ENCODE results near the gene MMP1.

The MMP1 gene

GRCh38 chr11:102806296-102806695, 8.3 kb upstream of the MMP1 start:
- DNase-seq (ENCODE audit: low read depth in 2 of 2): no peak

GRCh38 chr11:102802341-102802740, 4.4 kb upstream of the MMP1 start:
- DNase-seq (ENCODE audit: low read depth in 2 of 2): no peak

GRCh38 chr11:102800767-102801166, 2.8 kb upstream of the MMP1 start:
- DNase-seq (ENCODE audit: low read depth in 2 of 2): no peak

GRCh38 chr11:102799681-102800340, 1.9 kb upstream of the MMP1 start:
- DNase-seq (ENCODE audit: low read depth in 2 of 2): no peak

GRCh38 chr11:102794382-102794781, 3.6 kb downstream of the MMP1 start:
- DNase-seq (ENCODE audit: low read depth in 2 of 2): no peak

- no peak for DNase-seq (ENCODE audit: low read depth in 2 of 2)
These were observed 4.2 kb downstream of the MMP1 start for GRCh38 chr11:102793677-102794290.

GRCh38 chr11:102792604-102793003, 5.4 kb downstream of the MMP1 start:
- no peak for DNase-seq (ENCODE audit: low read depth in 2 of 2)

GRCh38 chr11:102791271-102792036, 6.5 kb downstream of the MMP1 start:
- no peak for DNase-seq (ENCODE audit: low read depth in 2 of 2)

GRCh38 chr11:102788334-102788995, 9.5 kb downstream of the MMP1 start:
- DNase-seq (ENCODE audit: low read depth in 2 of 2): no peak

- no peak for DNase-seq (ENCODE audit: low read depth in 2 of 2)
These were observed 13.6 kb downstream of the MMP1 start for GRCh38 chr11:102784380-102784779.

- no peak for DNase-seq (ENCODE audit: low read depth in 2 of 2)
These were observed 14.2 kb downstream of the MMP1 start for GRCh38 chr11:102783720-102784119.

- no peak for DNase-seq (ENCODE audit: low read depth in 2 of 2)
These were observed 14.9 kb downstream of the MMP1 start for GRCh38 chr11:102783016-102783415.

- DNase-seq (ENCODE audit: low read depth in 2 of 2): no peak
These were observed 16.3 kb downstream of the MMP1 start for GRCh38 chr11:102781676-102782075.

- no peak for DNase-seq (ENCODE audit: low read depth in 2 of 2)
These were observed 17.5 kb downstream of the MMP1 start, which contains the start of gene MMP10 for GRCh38 chr11:102780491-102780918. Gene MMP10 (minus strand): TSS chr11:102780628. CDS start chr11:102780591, 37 bp downstream.

- DNase-seq (ENCODE audit: low read depth in 2 of 2): no peak
These were observed 21.5 kb downstream of the MMP1 start for GRCh38 chr11:102776454-102776853.

GRCh38 chr11:102773386-102773785, 24.6 kb downstream of the MMP1 start:
- no peak for DNase-seq (ENCODE audit: low read depth in 2 of 2)

GRCh38 chr11:102771351-102771750, 26.6 kb downstream of the MMP1 start:
- no peak for DNase-seq (ENCODE audit: low read depth in 2 of 2)

- no peak for DNase-seq (ENCODE audit: low read depth in 2 of 2)
These were observed 27.8 kb downstream of the MMP1 start for GRCh38 chr11:102770191-102770590.

- no peak for DNase-seq (ENCODE audit: low read depth in 2 of 2)
These were observed 30.2 kb downstream of the MMP1 start for GRCh38 chr11:102767800-102768199.

- no peak for DNase-seq (ENCODE audit: low read depth in 2 of 2)
These were observed 34.5 kb downstream of the MMP1 start for GRCh38 chr11:102763440-102763839.

- DNase-seq (ENCODE audit: low read depth in 2 of 2): no peak
These were observed 35.6 kb downstream of the MMP1 start for GRCh38 chr11:102762361-102762767.

GRCh38 chr11:102761646-102762238, 36.2 kb downstream of the MMP1 start:
- no peak for DNase-seq (ENCODE audit: low read depth in 2 of 2)

Measured in stimulated activated CD8-positive, alpha-beta memory T cell treated with anti-CD3 and anti-CD28 coated beads, Interleukin-7, amount 100 ng/mL, for 4 hours (primary cell).